ENCODE measurements around the gene IGSF22. TPM values are rescaled to one million over a fixed set of nuclear protein-coding genes. Genes with fewer than 3 reads are reported as not detected.
A peak's percentile ranks its signal among the peaks of the same experiment; 100 is the strongest.

IGSF22 gene
- total and polyA plus RNA-seq, 9 of the 15 experiments (the other 6 are each of a cell fraction or from before 2014, with no cell fraction given): not detected

- TF ChIP-seq ZBTB11 (CRISPR knock-in tag; IDR thresholded peaks at IDR 0.05): 0 out of 6 replicates have a peak, but pooled peaks of 1 of the 3 experiments have one; percentile 31
- peak; percentile 87; the same call in 1 of the 2 replicates for TF ChIP-seq RUNX1 (IDR thresholded peaks at IDR 0.05; ENCODE audit: low read depth)
- TF ChIP-seq HES1 (IDR thresholded peaks at IDR 0.05; ENCODE audit: low read depth): peak; percentile 86
- 0 out of 2 replicates have a peak, but pooled peaks have one; percentile 32 for TF ChIP-seq POLR2AphosphoS5 (IDR thresholded peaks at IDR 0.05; ENCODE audit: control insufficient read depth, insufficient read depth, low read depth, low read length)
- TF ChIP-seq HMGN3 (IDR thresholded peaks at IDR 0.05; ENCODE audit: borderline replicate concordance, extremely low read depth, insufficient read length, low read depth, low read length): peak; percentile 45
- TF ChIP-seq SETDB1 (IDR thresholded peaks at IDR 0.05; ENCODE audit: low read length): no peak
- TF ChIP-seq SMARCC2 (IDR thresholded peaks at IDR 0.05; ENCODE audit: low read depth): peak; percentile 71; the same call in 1 of the 2 replicates
- TF ChIP-seq E2F3 (CRISPR knock-in tag; IDR thresholded peaks at IDR 0.05): no peak
- TF ChIP-seq NBN (IDR thresholded peaks at IDR 0.05; ENCODE audit: low read depth): peak; percentile 39; the same call in 1 of the 2 replicates
- TF ChIP-seq ZNF766 (CRISPR knock-in tag; conservative IDR thresholded peaks at IDR 0.05): 0 out of 2 replicates have a peak, but pooled peaks have one; percentile 57
- TF ChIP-seq CCNT2 (IDR thresholded peaks at IDR 0.05; ENCODE audit: borderline replicate concordance, extremely low read depth, insufficient read length, low read depth, low read length): peak; percentile 83
- peak; percentile 90 for TF ChIP-seq CBFA2T3 (IDR thresholded peaks at IDR 0.05)
- TF ChIP-seq NEUROD1 (IDR thresholded peaks at IDR 0.05; ENCODE audit: borderline replicate concordance, low read depth, low read length, partially characterized antibody): peak; percentile 37
- TF ChIP-seq RREB1 (CRISPR knock-in tag; IDR thresholded peaks at IDR 0.05): no peak
- peak; percentile 48; the same call in 1 of the 2 replicates for TF ChIP-seq FOSL1 (tag; conservative IDR thresholded peaks at IDR 0.05)
- TF ChIP-seq ZNF224 (CRISPR knock-in tag; IDR thresholded peaks at IDR 0.05): no peak
- no peak for TF ChIP-seq ZNF24 (IDR thresholded peaks at IDR 0.05)
Observed at GRCh38 chr11:18692941-18693760, 32.8 kb downstream of the IGSF22 start (continued).

Measured in K562 (cell line).